Natural killer cell (primary cell): ENCODE data around the gene AGPAT1. TPM values are rescaled to one million over a fixed set of nuclear protein-coding genes. Genes with fewer than 3 reads are reported as not detected.
A peak's percentile ranks its signal among the peaks of the same experiment; 100 is the strongest.

Experiments
- ATAC-seq, 3 donors: fragments of 150-1000 bp in 2 of 3; fragments of 200-7000 bp in 1 of 3; cut with Tn5 transposase; 1 replicate in 1 of 3; 2 replicates in 2 of 3; pipeline ENCODE4 v1.10.0; 2021; ENCODE audit warnings: mild to moderate bottlenecking in 2 of 3, moderate library complexity in 2 of 3
- DNase-seq, 2 donors: peaks; one replicate each; pipeline versions ENCODE4 v3.0.0 to v3.0.0-alpha.2; 2013 to 2021; ENCODE audit warnings: mixed read lengths in 1 of 2
- H3K27ac ChIP-seq: one replicate; pipeline ENCODE4 v1.5.1; 2013; ENCODE audit warnings: mild to moderate bottlenecking, low read length
- H3K27me3 ChIP-seq: one replicate; pipeline ENCODE4 v1.6.1; 2013; ENCODE audit warnings: low read length; ENCODE audit not compliant: control insufficient read depth, insufficient read depth
- H3K36me3 ChIP-seq: one replicate; pipeline ENCODE4 v1.6.1; 2013; ENCODE audit warnings: low read length; ENCODE audit not compliant: control insufficient read depth, insufficient read depth
- H3K4me1 ChIP-seq: one replicate; pipeline ENCODE4 v1.6.1; 2013; ENCODE audit warnings: low read length; ENCODE audit not compliant: control insufficient read depth, insufficient read depth
- H3K4me3 ChIP-seq: one replicate; pipeline ENCODE4 v1.5.1; 2013; ENCODE audit warnings: low read length
- H3K9me3 ChIP-seq: one replicate; pipeline ENCODE4 v1.6.1; 2013; ENCODE audit warnings: low read length; ENCODE audit not compliant: control insufficient read depth, insufficient read depth
- H3K27ac Mint-ChIP-seq, 2 donors: one replicate each; pipeline ENCODE4 v1.8.0; 2022; ENCODE audit warnings: mild to moderate bottlenecking in 2 of 2, mixed read lengths in 2 of 2, moderate library complexity in 1 of 2
- H3K27me3 Mint-ChIP-seq, 2 donors: one replicate each; pipeline ENCODE4 v1.8.0; 2022; ENCODE audit warnings: low read depth in 2 of 2, mixed read lengths in 2 of 2
- H3K36me3 Mint-ChIP-seq: one replicate; pipeline ENCODE4 v1.8.0; 2022; ENCODE audit warnings: mixed read lengths
- H3K4me1 Mint-ChIP-seq, 2 donors: one replicate each; pipeline ENCODE4 v1.8.0; 2022; ENCODE audit warnings: mixed read lengths in 2 of 2
- H3K4me3 Mint-ChIP-seq: one replicate; pipeline ENCODE4 v1.8.0; 2022; ENCODE audit warnings: mild to moderate bottlenecking, moderate library complexity, mixed read lengths
- H3K9me3 Mint-ChIP-seq, 2 donors: one replicate each; pipeline ENCODE4 v1.8.0; 2022; ENCODE audit warnings: mixed read lengths in 2 of 2
- CTCF ChIP-seq: fragments of 200-600 bp; IDR thresholded peaks from one replicate; pipeline ENCODE4 v1.8.0; 2022; ENCODE audit warnings: antibody characterized with exemption
- WGBS: methylation state at CpG from one replicate; pipeline ENCODE4 v1.1.7; 2013; ENCODE audit warnings: missing lambda C conversion rate; ENCODE audit not compliant: insufficient coverage; 5-methylcytosine and 5-hydroxymethylcytosine counted together
- intact Hi-C: fragments of 100-400 bp; cut with micrococcal nuclease; formaldehyde crosslinking; loops from one replicate; pipeline ENCODE4 v1.14.2; 2022
- total RNA-seq, 4 donors: library from RNA; stranded (reverse); fragments of 120-200 nt in 1 of 4; gene quantifications; one replicate each; pipeline versions ENCODE4 v1.2.3 to v1.2.4, GENCODE V29; 2013 to 2022

Gene AGPAT1
- total RNA-seq, 3 donors from 2014 or later (not counting 1 experiment from before 2014, with no cell fraction given), result 29.5 to 31.9 (median 31.2) TPM

GRCh38 chr6:32198345-32198696 lies 22.4 kb upstream of the AGPAT1 start:
- Mint-ChIP-seq H3K4me1 (peaks cover 34 to 39% of the 10 kb centered on the region in 2 donors), H3K4me3 (peak overlapping the region; percentile 42), H3K36me3 (no peaks in the 10 kb centered on the region), H3K9me3 (no peaks in the 10 kb centered on the region), H3K27ac (peak overlapping the region; percentile 60 to 71), H3K27me3 (no peaks in the 10 kb centered on the region)
- H3K4me1 ChIP-seq, result peaks cover 35% of the 10 kb centered on the region
- no peaks in the 10 kb centered on the region for H3K9me3 ChIP-seq
- intact Hi-C loops, result loop anchor here (5.0 to 10.0 kb wide), 3 partner anchors 224 to 774 kb away; partner anchors contain the start of genes DXO and PSMB8
- 93% methylated on average over 3 of the region's 3 CpGs for WGBS
- H3K27ac ChIP-seq, result no peak overlapping the region
- ATAC-seq (no peak), DNase-seq (no peak)
- TF ChIP-seq CTCF, result no peak
- H3K4me3 ChIP-seq, result no peak overlapping the region
- H3K27me3 ChIP-seq, result no peaks in the 10 kb centered on the region
- H3K36me3 ChIP-seq, result no peaks in the 10 kb centered on the region

- intact Hi-C loops, result loop anchor here (5.0 to 10.0 kb wide), 3 partner anchors 222 to 775 kb away; partner anchors contain the start of genes DXO and PSMB8
- Mint-ChIP-seq H3K36me3 (no peaks in the 10 kb centered on the region), H3K9me3 (no peaks in the 10 kb centered on the region), H3K27me3 (no peaks in the 10 kb centered on the region), H3K4me1 (peaks cover 37 to 53% of the 10 kb centered on the region in 2 donors), H3K4me3 (peak overlapping the region; percentile 98), H3K27ac (peak overlapping the region; percentile 99)
- H3K36me3 ChIP-seq, result no peaks in the 10 kb centered on the region
- no peaks in the 10 kb centered on the region for H3K27me3 ChIP-seq
- H3K4me1 ChIP-seq, result peaks cover 47% of the 10 kb centered on the region
- DNase-seq (peak in 1 of 2 donors; percentile 48), ATAC-seq (no peak)
- H3K9me3 ChIP-seq, result no peaks in the 10 kb centered on the region
- no peak for TF ChIP-seq CTCF
- peak overlapping the region; percentile 100 for H3K4me3 ChIP-seq
- H3K27ac ChIP-seq, result peak overlapping the region; percentile 100
- 56% methylated on average over 27 of the region's 28 CpGs for WGBS
Measured at GRCh38 chr6:32196682-32197616, 21.1 kb upstream of the AGPAT1 start.

GRCh38 chr6:32195902-32196681 lies 20.2 kb upstream of the AGPAT1 start:
- peaks cover 4% of the 10 kb centered on the region for H3K36me3 ChIP-seq
- no peaks in the 10 kb centered on the region for H3K27me3 ChIP-seq
- H3K36me3 Mint-ChIP-seq, result no peaks in the 10 kb centered on the region
- H3K27me3 Mint-ChIP-seq, result no peaks in the 10 kb centered on the region
- intact Hi-C loops, result loop anchor here (1.0 to 10.0 kb wide), 6 partner anchors 18 to 776 kb away; partner anchors contain the start of genes ATF6B, DXO, PPT2 and PSMB8
- no peak for TF ChIP-seq CTCF
- peak overlapping the region; percentile 99 for H3K27ac Mint-ChIP-seq
- H3K27ac ChIP-seq, result peak overlapping the region; percentile 100
- no peaks in the 10 kb centered on the region for H3K9me3 ChIP-seq
- peak overlapping the region; percentile 98 for H3K4me3 Mint-ChIP-seq
- peaks cover 44 to 61% of the 10 kb centered on the region in 2 donors for H3K4me1 Mint-ChIP-seq
- ATAC-seq (peak; percentile 1 to 3 (median 3)), DNase-seq (peak; percentile 68 to 80)
- under 1% methylated on average over 53 of the region's 58 CpGs for WGBS
- H3K4me1 ChIP-seq, result peaks cover 56% of the 10 kb centered on the region
- H3K9me3 Mint-ChIP-seq, result no peaks in the 10 kb centered on the region
- H3K4me3 ChIP-seq, result peak overlapping the region; percentile 100
